ENCODE measurements around the gene ADARB2.

Gene ADARB2

GRCh38 chr10:1209355-1209979 lies 527.9 kb downstream of the ADARB2 start:
- no peak for DNase-seq

GRCh38 chr10:1208366-1209311 lies 528.7 kb downstream of the ADARB2 start:
- DNase-seq = no peak

GRCh38 chr10:1206601-1207000 lies 530.7 kb downstream of the ADARB2 start:
- no peak for DNase-seq

- no peak for DNase-seq
Measured at GRCh38 chr10:1206101-1206500, 531.2 kb downstream of the ADARB2 start.

- no peak for DNase-seq
Measured at GRCh38 chr10:1205450-1206030, 531.8 kb downstream of the ADARB2 start.

GRCh38 chr10:1204434-1205326 lies 532.6 kb downstream of the ADARB2 start:
- DNase-seq = no peak

GRCh38 chr10:1203704-1204103 lies 533.6 kb downstream of the ADARB2 start:
- DNase-seq = no peak

- DNase-seq = no peak
Measured at GRCh38 chr10:1203216-1203615, 534.1 kb downstream of the ADARB2 start.

- DNase-seq = no peak
Measured at GRCh38 chr10:1202343-1202742, 535.0 kb downstream of the ADARB2 start.

GRCh38 chr10:1200866-1201807 lies 536.2 kb downstream of the ADARB2 start:
- no peak for DNase-seq

GRCh38 chr10:1199897-1200721 lies 537.2 kb downstream of the ADARB2 start:
- DNase-seq = no peak

- DNase-seq = no peak
Measured at GRCh38 chr10:1199345-1199673, 538.0 kb downstream of the ADARB2 start.

GRCh38 chr10:1198453-1199344 lies 538.6 kb downstream of the ADARB2 start:
- DNase-seq = no peak

GRCh38 chr10:1197384-1197783 lies 539.9 kb downstream of the ADARB2 start:
- no peak for DNase-seq

GRCh38 chr10:1196656-1197055 lies 540.7 kb downstream of the ADARB2 start:
- DNase-seq = no peak

- no peak for DNase-seq
Measured at GRCh38 chr10:1195828-1196227, 541.5 kb downstream of the ADARB2 start.

- DNase-seq = no peak
Measured at GRCh38 chr10:1194161-1194560, 543.2 kb downstream of the ADARB2 start.

GRCh38 chr10:1193561-1193960 lies 543.8 kb downstream of the ADARB2 start:
- DNase-seq = no peak

GRCh38 chr10:1191752-1192151 lies 545.6 kb downstream of the ADARB2 start:
- DNase-seq = no peak

Data from CD4-positive, alpha-beta T cell treated with Interleukin-15 for 1 hour (primary cell).